Activated CD4-positive, alpha-beta T cell treated with anti-CD3 and anti-CD28 coated beads, Interleukin-10, Interleukin-2, amounts not matched to agents 100 ng/mL and 50 ng/mL, durations not matched to agents 16 hours and 8 hours (primary cell): Measurements from ENCODE around the gene DYSF.

ENCODE experiments used
- DNase-seq: peaks from one replicate; pipeline ENCODE4 v3.0.0-alpha.2; 2020

Gene DYSF

DNA sequence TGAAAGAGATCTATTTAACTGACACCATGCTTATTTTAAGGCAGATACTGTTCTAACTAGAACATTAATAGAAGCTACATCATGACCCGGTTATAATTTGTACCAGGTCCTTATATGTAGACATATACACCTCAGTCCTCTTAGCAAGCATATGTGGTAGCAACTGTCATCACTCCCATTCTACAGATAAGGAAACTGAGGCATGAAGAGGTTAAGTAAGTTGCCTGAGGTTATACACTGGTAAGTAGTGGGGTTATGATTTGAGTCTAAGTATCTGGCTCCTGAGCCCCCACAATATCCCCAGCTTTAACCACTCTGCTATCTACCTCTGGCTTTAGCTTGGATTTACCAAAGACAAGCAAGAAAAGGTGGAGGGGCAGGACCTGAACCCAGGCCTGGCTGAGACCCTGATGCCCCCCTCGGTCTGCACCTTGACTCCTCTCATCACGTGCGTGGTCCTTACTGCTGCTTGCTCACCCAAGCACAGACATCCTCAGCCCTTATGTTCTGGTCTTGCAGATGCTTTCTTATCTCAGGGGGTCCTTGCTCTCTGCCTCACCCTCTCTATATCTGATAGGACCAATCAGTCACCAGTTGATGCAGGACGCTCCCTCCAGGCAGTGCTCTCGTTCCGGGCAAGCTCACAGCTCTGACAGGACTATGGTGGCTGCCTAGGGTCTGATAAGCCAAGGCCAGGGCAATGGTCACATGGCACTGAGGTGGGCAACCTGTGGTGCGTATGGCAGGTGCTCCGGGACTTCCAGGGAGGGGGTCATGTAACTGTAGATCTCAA, 4.0 kb downstream of the DYSF start:
- DNase-seq, result no peak

- DNase-seq, result no peak
These were observed 4.6 kb downstream of the DYSF start for GRCh38 chr2:71457923-71458322.

GRCh38 chr2:71458413-71459083, 5.2 kb downstream of the DYSF start:
- no peak for DNase-seq

DNA sequence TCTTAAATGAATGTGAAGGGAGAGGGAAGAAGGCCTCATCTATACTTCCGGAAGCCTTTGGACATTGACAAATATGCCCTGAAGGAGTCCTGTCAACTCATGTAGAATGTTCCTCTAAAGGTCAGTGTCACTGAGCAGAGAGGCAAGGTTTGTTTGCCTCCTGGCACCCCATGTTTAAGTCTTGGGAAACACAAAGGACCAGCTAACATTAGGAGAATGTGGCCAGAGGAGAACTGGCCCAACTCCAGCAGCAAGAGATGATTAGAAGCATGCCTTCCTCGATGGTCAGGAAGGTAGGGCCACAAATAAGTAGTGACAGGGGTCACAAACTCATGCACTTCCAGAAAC, 5.7 kb downstream of the DYSF start:
- no peak for DNase-seq

GRCh38 chr2:71460056-71460455, 6.7 kb downstream of the DYSF start:
- DNase-seq, result no peak

DNA sequence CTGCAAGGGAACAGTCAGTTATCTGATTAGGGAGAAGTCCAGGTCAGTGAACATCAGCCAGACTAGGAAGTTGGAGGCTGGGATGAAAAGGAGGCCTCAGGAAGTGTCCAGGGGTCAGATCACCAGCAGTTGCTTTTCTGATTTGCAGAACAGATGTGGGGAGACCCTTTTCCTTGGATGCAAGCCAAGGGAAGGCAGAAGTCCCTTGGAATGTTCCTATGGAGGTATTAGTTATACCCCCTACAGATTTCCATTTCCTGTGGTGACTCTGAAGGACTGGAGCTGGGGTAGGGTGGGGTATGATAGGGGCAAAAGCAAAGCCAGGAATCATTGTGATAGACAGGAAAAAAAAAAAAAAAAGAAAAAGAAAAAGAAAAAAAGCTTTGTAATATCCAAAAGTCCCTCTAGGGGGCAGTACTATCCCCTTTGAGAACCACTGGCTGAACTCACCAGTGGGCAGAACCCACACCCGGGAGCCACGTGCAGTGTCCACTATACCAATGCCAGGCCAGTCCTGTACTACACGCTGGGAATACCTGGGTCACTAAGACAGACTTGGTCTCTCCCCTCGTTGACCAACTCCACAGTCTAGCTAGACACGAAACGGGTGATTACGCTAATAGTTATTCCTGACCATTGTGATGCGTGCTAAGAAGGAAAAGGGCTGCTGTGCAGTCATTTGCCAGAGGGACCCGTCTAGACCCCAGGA, 7.4 kb downstream of the DYSF start:
- DNase-seq, result no peak

DNA sequence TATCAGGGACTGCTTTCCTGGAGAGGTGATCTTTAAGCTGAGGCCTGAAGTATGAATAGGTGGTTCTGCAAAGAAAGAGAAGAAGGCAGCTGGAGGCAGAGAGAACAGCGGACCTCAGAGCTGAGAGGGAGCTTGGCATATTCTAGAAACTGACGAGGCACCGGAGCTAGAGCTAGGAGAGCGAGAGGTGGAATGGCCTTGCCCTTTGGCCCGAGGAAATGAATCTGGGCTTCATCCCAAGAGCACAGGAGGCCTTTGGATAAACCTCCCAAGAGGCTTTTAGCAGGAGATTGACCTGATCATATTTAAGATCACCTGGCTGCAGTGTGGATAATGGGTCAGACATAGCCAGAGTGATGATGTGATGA, 7.9 kb downstream of the DYSF start:
- DNase-seq, result no peak

DNA sequence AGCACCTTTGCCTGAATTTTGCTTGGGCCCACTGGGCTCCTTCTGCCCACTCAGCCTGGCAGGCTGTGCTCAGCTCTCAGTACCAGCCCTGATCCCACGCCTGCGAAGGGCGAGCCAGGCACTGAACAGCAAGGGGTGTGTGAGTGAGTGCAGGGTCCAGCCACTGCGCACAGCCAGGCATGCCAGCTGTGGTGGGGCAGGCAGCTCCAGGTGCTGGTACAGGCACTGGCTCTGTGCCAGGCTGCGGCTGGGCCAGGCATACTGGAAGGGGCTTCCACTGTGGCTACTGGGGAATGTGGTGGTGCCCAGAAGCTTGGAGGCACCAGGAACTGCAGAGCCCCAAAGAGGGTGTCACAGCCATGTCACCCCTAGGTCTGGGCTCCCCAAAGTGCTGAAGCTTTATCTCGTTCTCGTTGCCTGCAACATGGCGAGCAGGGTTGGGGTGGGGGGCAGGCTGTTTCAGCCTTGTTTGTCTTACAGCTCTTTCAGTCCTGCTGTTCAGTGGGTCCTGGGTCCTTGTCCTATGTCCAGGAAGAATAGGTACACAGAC, 8.8 kb downstream of the DYSF start:
- DNase-seq, result no peak

GRCh38 chr2:71462641-71463341, 9.4 kb downstream of the DYSF start:
- DNase-seq, result no peak

DNA sequence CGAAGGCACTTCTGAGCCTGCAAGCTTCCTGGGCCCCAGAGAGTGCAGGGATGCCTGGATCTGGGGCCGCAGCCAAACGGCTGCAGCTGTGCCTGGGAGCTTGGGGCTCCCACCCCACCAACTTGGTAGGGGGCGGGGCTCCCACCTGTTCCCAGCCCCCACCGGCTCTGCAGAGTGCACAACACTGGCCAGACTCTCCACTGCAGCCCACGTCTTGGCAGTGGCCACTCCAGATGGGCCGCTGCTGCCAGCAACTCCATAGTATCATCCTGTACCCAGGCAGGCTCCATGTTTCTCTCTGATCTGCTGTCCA, 9.9 kb downstream of the DYSF start:
- no peak for DNase-seq

- DNase-seq, result no peak
These were observed 11.0 kb downstream of the DYSF start for GRCh38 chr2:71464389-71464788.

- no peak for DNase-seq
These were observed 12.0 kb downstream of the DYSF start for GRCh38 chr2:71465356-71465755.

DNA sequence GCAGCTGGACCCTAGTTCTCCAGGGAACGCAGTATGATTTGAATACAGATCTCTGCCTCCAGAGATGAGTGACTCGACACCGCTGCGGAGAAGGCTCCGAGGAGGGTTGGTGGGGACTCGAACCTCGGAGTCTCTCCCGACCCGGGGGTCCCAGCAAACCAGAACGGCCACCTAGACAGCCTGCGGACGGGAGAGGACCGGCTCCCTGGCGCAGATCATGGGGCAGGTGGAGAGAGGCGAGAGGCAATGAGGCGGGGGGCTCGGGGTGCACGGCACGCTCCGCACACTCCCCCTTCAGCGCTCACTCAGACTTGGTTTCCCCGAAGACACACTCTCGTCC, 12.6 kb downstream of the DYSF start:
- no peak for DNase-seq

- no peak for DNase-seq
These were observed 13.2 kb downstream of the DYSF start for GRCh38 chr2:71466301-71467179.

DNA sequence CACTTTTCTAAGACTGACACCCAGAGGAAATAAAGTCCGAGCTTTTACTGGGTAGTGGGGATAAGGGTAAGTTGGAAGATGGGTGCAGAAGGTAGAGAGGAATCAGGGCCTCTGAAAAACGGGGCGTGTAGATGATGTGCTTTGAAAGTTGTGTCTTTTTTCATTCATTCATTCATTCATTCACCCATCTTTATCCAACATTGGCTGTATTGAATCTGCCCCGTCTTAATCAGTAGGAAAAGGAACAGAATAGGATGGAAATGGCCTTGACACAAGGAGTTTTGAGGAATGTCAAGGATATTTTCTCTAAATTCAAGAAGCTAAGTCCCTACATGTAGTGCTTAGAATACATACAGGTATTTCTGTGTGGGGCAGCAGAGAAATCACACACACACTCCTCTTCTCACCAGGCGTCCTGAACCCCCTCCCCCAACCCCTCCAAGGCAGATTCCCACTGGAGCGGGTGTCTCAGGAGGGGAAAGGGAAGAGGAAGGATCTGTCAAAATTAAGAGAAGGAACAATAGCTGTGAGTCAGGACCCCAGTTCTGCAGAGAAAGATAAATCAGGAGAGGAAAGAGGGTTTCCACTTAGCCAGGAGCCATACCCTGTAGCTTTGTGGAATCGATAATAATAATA, 13.9 kb downstream of the DYSF start:
- no peak for DNase-seq

GRCh38 chr2:71468279-71469015, 15.1 kb downstream of the DYSF start:
- DNase-seq, result no peak

DNA sequence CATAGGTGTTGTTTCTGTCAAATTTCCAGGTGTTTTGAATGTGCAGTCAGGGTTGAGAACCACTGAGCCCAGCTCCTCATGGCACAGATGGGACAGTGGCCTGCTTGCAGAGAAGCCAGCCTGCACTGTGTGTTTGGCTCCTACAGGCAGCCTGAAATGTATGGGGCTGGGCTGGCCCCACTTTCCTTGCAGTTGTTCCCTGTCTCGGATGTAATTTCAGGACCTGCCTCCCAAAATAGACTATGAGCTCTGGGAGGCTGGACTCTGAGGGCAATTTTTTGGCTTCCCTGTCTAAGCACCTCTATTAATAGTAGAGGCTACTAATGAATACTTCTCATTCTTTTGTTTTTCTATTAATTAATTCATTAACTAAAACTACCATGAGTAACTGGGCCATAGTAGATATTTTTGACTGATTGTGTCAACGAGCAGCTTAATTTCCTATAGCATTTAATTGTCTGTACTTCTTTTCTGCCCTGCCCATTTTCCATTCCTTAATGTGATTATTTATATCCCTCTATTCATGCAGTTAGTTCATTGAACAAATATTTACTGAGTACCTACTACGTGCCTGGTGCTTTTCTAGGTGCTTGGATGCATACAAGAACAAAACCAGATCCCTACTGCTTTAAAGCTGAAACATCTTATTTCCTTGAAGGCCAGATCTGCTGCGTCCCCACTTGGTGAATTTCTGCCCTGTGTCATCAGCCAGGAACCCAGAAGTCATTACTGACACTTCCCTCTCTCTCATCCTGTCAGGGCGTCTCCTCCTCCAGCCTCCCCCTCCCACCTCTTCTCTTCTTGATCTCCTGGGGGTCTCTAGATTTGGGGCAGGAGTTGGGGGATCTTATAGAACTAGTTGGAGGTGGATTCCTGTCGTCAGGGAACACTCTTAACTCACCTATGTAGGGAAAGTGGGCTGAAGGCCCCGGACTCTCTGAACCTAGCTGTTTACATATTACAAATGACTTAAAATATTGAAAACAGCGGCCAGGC, 16.3 kb downstream of the DYSF start:
- no peak for DNase-seq

DNA sequence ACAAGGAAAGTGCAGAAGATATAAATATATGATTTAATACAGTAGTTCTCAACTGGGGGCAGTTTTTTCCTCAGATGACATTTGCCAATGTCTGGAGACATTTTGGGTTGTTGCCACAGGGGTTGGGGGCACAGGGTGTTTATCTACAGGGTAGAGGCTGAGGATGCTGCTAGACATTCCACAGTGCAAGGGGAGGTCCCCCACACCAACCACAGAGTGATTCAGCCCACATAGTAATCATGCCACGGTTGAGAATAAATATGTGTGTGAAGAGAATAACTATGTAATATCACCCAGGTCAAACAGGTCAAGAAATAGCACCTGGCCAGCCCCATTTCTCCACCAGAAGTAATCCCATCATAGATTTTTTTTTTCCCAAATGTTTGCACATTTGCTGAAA, 17.9 kb downstream of the DYSF start:
- DNase-seq, result no peak

DNA sequence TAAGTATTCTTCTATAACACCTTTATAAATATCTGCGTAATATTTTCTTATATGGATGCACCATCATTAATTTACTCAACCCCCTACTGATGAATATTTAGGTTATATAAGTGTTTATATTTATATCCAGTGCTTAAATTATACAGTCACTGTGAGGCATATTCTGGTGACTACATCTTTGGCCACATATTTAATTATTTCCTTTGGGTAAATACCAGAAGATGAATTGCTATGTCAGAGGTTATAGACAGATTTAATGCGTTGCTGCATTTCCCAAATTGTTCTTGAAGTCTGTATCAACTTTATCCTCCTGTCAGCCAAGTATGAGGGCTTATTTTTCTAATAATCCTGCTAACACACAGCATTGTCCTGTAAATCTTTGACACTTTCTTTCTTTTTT, 18.7 kb downstream of the DYSF start:
- DNase-seq, result no peak
